T-cell (primary cell): ENCODE results near the gene CHD8. TPM values are rescaled to one million over a fixed set of nuclear protein-coding genes. Genes with fewer than 3 reads are reported as not detected.

Experiments used
- ATAC-seq, 4 experiments: fragments of 200-7000 bp in 3 of 4; fragments of 150-1000 bp in 1 of 4; cut with Tn5 transposase; replicated peaks in 1 of 4; 1 replicate in 3 of 4; 2 replicates in 1 of 4; pipeline ENCODE4 v1.10.0; 2021; ENCODE audit warnings: moderate library complexity in 3 of 4, mild to moderate bottlenecking in 2 of 4, moderate number of reproducible peaks in 1 of 4
- CTCF ChIA-PET, 2 donors: fragments of 300-600 bp; sonication (Branson Sonifier 250); formaldehyde crosslinking; loops; one replicate each; lab custom pipeline; 2022; ENCODE audit warnings: antibody characterized with exemption in 2 of 2; lab: Charles Lee
- POLR2A ChIA-PET, 2 donors: fragments of 300-600 bp; sonication (Branson Sonifier 250); formaldehyde crosslinking; loops; one replicate each; lab custom pipeline; 2022; ENCODE audit warnings: antibody characterized with exemption in 2 of 2; lab: Charles Lee
- DNase-seq, 35 experiments: peaks; one replicate each; pipeline versions ENCODE4 v3.0.0 to v3.0.0-alpha.2; 2013 to 2023
- H3K27ac ChIP-seq: one replicate; pipeline ENCODE4 v1.5.1; 2013; ENCODE audit warnings: low read length
- H3K27me3 ChIP-seq, 2 experiments: replicated peaks in 1 of 2; 1 replicate in 1 of 2; 2 replicates in 1 of 2; pipeline versions ENCODE4 v1.6.1 to v1.7.0; 2013; ENCODE audit warnings: low read length in 1 of 2, mixed read lengths in 1 of 2; ENCODE audit not compliant: control insufficient read depth in 2 of 2, insufficient read depth in 2 of 2; ENCODE audit errors: extremely low read depth in 1 of 2
- H3K36me3 ChIP-seq, 2 donors: 1 replicate in 1 of 2; 2 replicates in 1 of 2; pipeline versions ENCODE4 v1.6.1 to v1.7.0; 2013; ENCODE audit warnings: low read length in 1 of 2; ENCODE audit not compliant: control insufficient read depth in 2 of 2, insufficient read depth in 1 of 2; ENCODE audit errors: extremely low read depth in 1 of 2
- H3K4me1 ChIP-seq, 2 experiments: 1 replicate in 1 of 2; 2 replicates in 1 of 2; pipeline versions ENCODE4 v1.6.1 to v1.7.0; 2013; ENCODE audit warnings: low read length in 2 of 2, mixed read lengths in 1 of 2; ENCODE audit not compliant: insufficient read depth in 2 of 2, control insufficient read depth in 1 of 2; ENCODE audit errors: extremely low read depth in 1 of 2
- H3K4me3 ChIP-seq, 2 donors: 1 replicate in 1 of 2; 2 replicates in 1 of 2; pipeline versions ENCODE4 v1.5.1 to v1.7.0; 2013; ENCODE audit warnings: mild to moderate bottlenecking in 2 of 2, low read length in 1 of 2, moderate library complexity in 1 of 2; ENCODE audit not compliant: control insufficient read depth in 1 of 2; ENCODE audit errors: extremely low read depth in 1 of 2
- H3K9me3 ChIP-seq: 2 replicates; pipeline ENCODE4 v1.7.0; 2013
- H3K27ac Mint-ChIP-seq, 2 donors: one replicate each; pipeline ENCODE4 v1.8.0; 2020 to 2021; ENCODE audit warnings: mild to moderate bottlenecking in 2 of 2, mixed read lengths in 2 of 2
- H3K27me3 Mint-ChIP-seq, 2 donors: one replicate each; pipeline ENCODE4 v1.8.0; 2021 to 2022; ENCODE audit warnings: mixed read lengths in 2 of 2
- H3K36me3 Mint-ChIP-seq: one replicate; pipeline ENCODE4 v1.8.0; 2021; ENCODE audit warnings: mixed read lengths
- H3K4me1 Mint-ChIP-seq, 3 donors: one replicate each; pipeline ENCODE4 v1.8.0; 2020 to 2022; ENCODE audit warnings: mixed read lengths in 3 of 3, mild to moderate bottlenecking in 1 of 3
- H3K4me3 Mint-ChIP-seq, 3 donors: one replicate each; pipeline ENCODE4 v1.8.0; 2020 to 2022; ENCODE audit warnings: mild to moderate bottlenecking in 3 of 3, mixed read lengths in 3 of 3, moderate library complexity in 3 of 3
- H3K9me3 Mint-ChIP-seq, 3 donors: one replicate each; pipeline ENCODE4 v1.8.0; 2020 to 2022; ENCODE audit warnings: mixed read lengths in 3 of 3
- WGBS: methylation state at CpG from one replicate; pipeline ENCODE4 v1.1.5; 2013; ENCODE audit warnings: missing lambda C conversion rate; ENCODE audit not compliant: insufficient coverage; 5-methylcytosine and 5-hydroxymethylcytosine counted together
- total RNA-seq, 35 experiments: library from RNA in 6 of 35; stranded (reverse) in 6 of 35; fragments of 120-200 nt in 1 of 35; gene quantifications; one replicate each; pipeline versions ENCODE4 v1.2.1 to v1.2.4 and lab custom pipeline; 2013 to 2026

Gene CHD8
- total RNA-seq, 5 donors from 2014 or later (not counting 1 experiment from before 2014, with no cell fraction given) = 125 to 133 (median 131) TPM

GRCh38 chr14:21383848-21384493 lies 72.0 kb downstream of the CHD8 start, which contains the start of gene SUPT16H:
Gene SUPT16H, minus strand, starts transcription at chr14:21384019. Its CDS starts 92 bp downstream, at chr14:21383927.
- H3K9me3 ChIP-seq = no peaks in the 10 kb centered on the region
- Mint-ChIP-seq H3K4me1 (peaks cover 32 to 47% (median 47%) of the 10 kb centered on the region in 3 donors), H3K27me3 (no peaks in the 10 kb centered on the region), H3K27ac (peak within 1 kb of the TSS; percentile 100), H3K4me3 (peak within 1 kb of the TSS; percentile 93 to 99 (median 95)), H3K9me3 (no peaks in the 10 kb centered on the region), H3K36me3 (peaks cover 3% of the 10 kb centered on the region)
- peaks cover 13 to 24% of the 10 kb centered on the region in 2 experiments for H3K4me1 ChIP-seq
- H3K4me3 ChIP-seq = peak within 1 kb of the TSS; percentile 93 to 99
- peak within 1 kb of the TSS; percentile 90 for H3K27ac ChIP-seq
- DNase-seq (peak; percentile 80 to 96 (median 91)), ATAC-seq (peak; percentile 92 to 95 (median 94))
- no peaks in the 10 kb centered on the region for H3K27me3 ChIP-seq
- peaks cover 0 to 19% of the 10 kb centered on the region in 2 donors for H3K36me3 ChIP-seq
- CTCF ChIA-PET = interaction anchor here in 1 of 2 donors (0.6 to 1.6 kb wide), 7 partner anchors 40 to 144 kb away, joined by 3 to 6 read pairs (median 4); partner anchors contain the start of genes CHD8, RAB2B and TOX4
- POLR2A ChIA-PET = interaction anchor here (0.6 to 1.5 kb wide), 7 partner anchors 46 to 1712 kb away, joined by 3 to 8 read pairs (median 3); partner anchors contain the start of gene CHD8 (in 1 of the 2)
- under 1% methylated on average over 35 of the region's 54 CpGs for WGBS

DNA sequence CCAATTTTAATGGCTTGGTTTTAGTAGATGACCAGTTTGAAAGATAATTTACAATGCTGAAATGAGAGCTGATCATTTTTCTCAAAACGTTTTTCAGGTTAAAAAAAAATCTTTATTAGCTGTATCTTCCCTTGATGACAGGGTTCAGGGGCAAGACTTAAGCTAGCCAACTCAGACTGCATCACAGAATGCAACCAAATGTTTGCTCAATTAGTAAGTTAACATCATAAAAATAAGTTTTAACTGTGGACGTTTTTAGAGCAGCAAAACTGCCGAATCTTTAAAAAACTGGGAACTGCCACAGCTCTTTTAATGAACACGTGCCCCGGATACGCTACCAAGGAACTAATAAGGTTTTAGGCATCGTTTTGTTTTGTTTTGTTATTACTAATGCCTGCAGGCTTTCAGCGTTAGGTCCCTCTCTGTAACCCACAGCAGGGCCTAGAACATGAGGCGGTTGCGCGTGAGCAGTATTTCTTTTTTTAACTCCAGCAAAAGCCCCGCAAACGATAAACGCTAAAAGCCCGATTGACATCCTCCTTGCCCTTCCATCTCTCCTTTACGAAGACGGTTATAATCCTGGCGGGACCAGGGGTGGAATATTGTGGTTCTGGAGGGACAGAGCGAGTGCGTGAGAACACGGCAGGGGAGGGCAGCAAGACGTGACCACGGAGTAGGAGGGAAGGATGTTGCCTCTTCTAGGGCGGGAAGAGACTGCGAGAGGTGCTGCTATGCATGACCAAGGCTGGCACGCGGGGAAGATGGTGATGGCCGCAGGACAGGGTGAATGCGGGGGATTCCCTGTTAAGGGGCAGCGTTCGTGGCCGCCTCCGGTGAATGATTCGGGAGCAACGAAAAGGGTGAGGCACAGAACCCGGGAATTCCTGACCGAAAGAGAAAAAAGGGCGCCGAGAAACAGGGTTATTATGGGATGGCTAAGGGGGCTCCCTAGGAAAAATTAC lies 72.8 kb downstream of the CHD8 start:
- no peaks in the 10 kb centered on the region for H3K9me3 Mint-ChIP-seq
- Histone ChIP-seq H3K27ac (peak overlapping the region; percentile 90), H3K4me1 (peaks cover 14 to 24% of the 10 kb centered on the region in 2 experiments), H3K36me3 (peaks cover 0 to 13% of the 10 kb centered on the region in 2 donors), H3K4me3 (peak overlapping the region; percentile 93 to 99), H3K27me3 (no peaks in the 10 kb centered on the region), H3K9me3 (no peaks in the 10 kb centered on the region)
- ATAC-seq = peak; percentile 26 to 44 (median 36)
- peak overlapping the region; percentile 100 for H3K27ac Mint-ChIP-seq
- H3K27me3 Mint-ChIP-seq = no peaks in the 10 kb centered on the region
- peak in 34 of 35 experiments; percentile 2 to 65 (median 27) for DNase-seq
- under 1% methylated on average over 20 of the region's 39 CpGs for WGBS
- H3K4me3 Mint-ChIP-seq = peak overlapping the region; percentile 93 to 99 (median 95)
- peaks cover 35 to 52% (median 52%) of the 10 kb centered on the region in 3 donors for H3K4me1 Mint-ChIP-seq
- POLR2A ChIA-PET = interaction anchor here (0.5 to 0.8 kb wide), 3 partner anchors 88 to 1712 kb away, joined by 3 to 4 read pairs (median 3); partner anchors contain the start of gene C14orf119 (in 1 of the 2)
- H3K36me3 Mint-ChIP-seq = peaks cover 3% of the 10 kb centered on the region
- CTCF ChIA-PET = interaction anchor here (0.8 to 1.7 kb wide), 3 partner anchors 54 to 142 kb away, joined by 3 to 7 read pairs (median 3); no protein-coding TSS in a partner anchor

DNA sequence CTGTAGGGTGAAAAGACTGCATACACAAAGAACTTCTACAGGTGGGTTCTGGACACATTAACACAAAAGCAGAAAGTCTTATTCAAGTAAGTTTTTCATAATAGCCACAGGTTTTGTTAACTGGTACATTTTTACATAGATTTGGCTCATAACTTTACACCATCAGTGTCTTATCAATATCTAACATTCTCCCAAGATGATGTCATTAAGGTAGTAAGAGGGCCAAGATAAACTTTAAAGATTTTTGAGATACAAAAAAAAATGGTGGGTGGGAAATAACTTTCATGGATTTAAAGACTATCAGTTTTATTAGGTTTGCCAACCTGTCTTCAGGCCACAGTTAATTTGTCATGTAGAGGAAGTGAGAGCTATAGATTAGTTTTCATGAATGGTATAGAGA lies 73.8 kb downstream of the CHD8 start:
- DNase-seq = no peak
- Mint-ChIP-seq H3K9me3 (no peaks in the 10 kb centered on the region), H3K4me3 (peak overlapping the region; percentile 75 to 99 (median 95)), H3K27me3 (no peaks in the 10 kb centered on the region), H3K36me3 (peaks cover 3% of the 10 kb centered on the region), H3K27ac (peak overlapping the region; percentile 70 to 71), H3K4me1 (peaks cover 41 to 61% (median 58%) of the 10 kb centered on the region in 3 donors)
- H3K4me1 ChIP-seq = peaks cover 14 to 24% of the 10 kb centered on the region in 2 experiments
- no peak overlapping the region for H3K4me3 ChIP-seq
- peaks cover 0 to 17% of the 10 kb centered on the region in 2 donors for H3K36me3 ChIP-seq
- no peaks in the 10 kb centered on the region for H3K9me3 ChIP-seq
- POLR2A ChIA-PET = interaction anchor here in 1 of 2 donors (0.8 kb wide), 1 partner anchor 1713 kb away, joined by 3 read pairs; the partner anchor contains the start of gene C14orf119
- CTCF ChIA-PET = interaction anchor here (0.8 to 1.7 kb wide), 3 partner anchors 55 to 141 kb away, joined by 3 to 7 read pairs (median 3); no protein-coding TSS in a partner anchor
- ATAC-seq = no peak
- no peaks in the 10 kb centered on the region for H3K27me3 ChIP-seq
- no peak overlapping the region for H3K27ac ChIP-seq

DNA sequence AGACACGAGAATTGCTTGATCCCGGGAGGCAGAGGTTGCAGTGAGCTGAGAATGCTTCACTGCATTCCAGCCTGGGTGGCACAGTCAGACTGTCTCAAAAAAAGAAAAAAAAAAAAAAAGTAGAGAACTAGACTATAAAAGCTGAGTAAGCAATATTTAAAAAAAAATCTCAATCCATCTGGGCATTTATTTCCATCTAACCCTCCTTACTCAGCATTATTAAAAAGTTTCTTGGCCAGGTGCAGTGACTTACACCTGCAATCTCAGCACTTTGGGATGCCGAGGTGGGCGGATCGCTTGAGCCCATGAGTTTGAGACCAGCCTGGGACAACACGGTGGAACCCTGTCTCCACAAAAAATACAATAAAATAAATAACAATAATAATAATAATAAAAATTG lies 76.6 kb downstream of the CHD8 start:
- DNase-seq (no peak), ATAC-seq (no peak)
- H3K4me1 ChIP-seq = peaks cover 9 to 14% of the 10 kb centered on the region in 2 experiments
- Mint-ChIP-seq H3K4me3 (no peak overlapping the region), H3K27ac (no peak overlapping the region), H3K4me1 (peaks cover 40 to 58% (median 57%) of the 10 kb centered on the region in 3 donors), H3K27me3 (no peaks in the 10 kb centered on the region), H3K36me3 (peaks cover 5% of the 10 kb centered on the region), H3K9me3 (no peaks in the 10 kb centered on the region)
- no peaks in the 10 kb centered on the region for H3K9me3 ChIP-seq
- H3K27ac ChIP-seq = no peak overlapping the region
- ChIA-PET POLR2A (no interaction called here), CTCF (interaction anchor here in 1 of 2 donors (0.7 kb wide), 1 partner anchor 138 kb away, joined by 3 read pairs; no protein-coding TSS in a partner anchor)
- H3K27me3 ChIP-seq = no peaks in the 10 kb centered on the region
- no peak overlapping the region for H3K4me3 ChIP-seq
- WGBS = no CpG with 5 or more reads among the region's 6 CpGs
- peaks cover 0 to 8% of the 10 kb centered on the region in 2 donors for H3K36me3 ChIP-seq

- Histone ChIP-seq H3K27ac (no peak overlapping the region), H3K4me1 (peaks cover 0 to 2% of the 10 kb centered on the region in 2 experiments), H3K4me3 (no peak overlapping the region), H3K36me3 (peaks cover 0 to 32% of the 10 kb centered on the region in 2 donors), H3K27me3 (no peaks in the 10 kb centered on the region), H3K9me3 (no peaks in the 10 kb centered on the region)
- ChIA-PET CTCF (no interaction called here), POLR2A (no interaction called here)
- H3K4me1 Mint-ChIP-seq = peaks cover 13 to 20% (median 20%) of the 10 kb centered on the region in 3 donors
- no peak overlapping the region for H3K27ac Mint-ChIP-seq
- no peak overlapping the region for H3K4me3 Mint-ChIP-seq
- H3K27me3 Mint-ChIP-seq = no peaks in the 10 kb centered on the region
- no peaks in the 10 kb centered on the region for H3K9me3 Mint-ChIP-seq
- no CpG with 5 or more reads among the region's 1 CpG for WGBS
- no peak for DNase-seq
- peaks cover 31% of the 10 kb centered on the region for H3K36me3 Mint-ChIP-seq
- ATAC-seq = no peak
Observed at GRCh38 chr14:21373980-21374379, 81.9 kb downstream of the CHD8 start.
